GM18520 (cell line): ENCODE results near the gene FLRT2.

ENCODE experiments used
- ATAC-seq: cut with Tn5 transposase; IDR thresholded peaks from one replicate; pipeline ENCODE4 v1.9.1; 2021; ENCODE audit not compliant: unreplicated experiment

Gene FLRT2

GRCh38 chr14:85564841-85565527, 35.0 kb downstream of the FLRT2 start:
- ATAC-seq = no peak

- ATAC-seq = no peak
These were observed 35.9 kb downstream of the FLRT2 start for GRCh38 chr14:85565862-85566296.

- no peak for ATAC-seq
These were observed 36.7 kb downstream of the FLRT2 start for GRCh38 chr14:85566603-85567002.

- no peak for ATAC-seq
These were observed 42.1 kb downstream of the FLRT2 start for GRCh38 chr14:85572011-85572410.

- ATAC-seq = no peak
These were observed 42.9 kb downstream of the FLRT2 start for GRCh38 chr14:85572845-85573244.

GRCh38 chr14:85573406-85573805, 43.5 kb downstream of the FLRT2 start:
- no peak for ATAC-seq

GRCh38 chr14:85574853-85575616, 45.1 kb downstream of the FLRT2 start:
- no peak for ATAC-seq

GRCh38 chr14:85575617-85575898, 45.6 kb downstream of the FLRT2 start:
- no peak for ATAC-seq

GRCh38 chr14:85576218-85576617, 46.3 kb downstream of the FLRT2 start:
- no peak for ATAC-seq

- no peak for ATAC-seq
These were observed 47.1 kb downstream of the FLRT2 start for GRCh38 chr14:85576848-85577542.

- ATAC-seq = no peak
These were observed 47.7 kb downstream of the FLRT2 start for GRCh38 chr14:85577543-85578114.

GRCh38 chr14:85578357-85578756, 48.4 kb downstream of the FLRT2 start:
- no peak for ATAC-seq

GRCh38 chr14:85578930-85579329, 49.0 kb downstream of the FLRT2 start:
- ATAC-seq = no peak

GRCh38 chr14:85579942-85580341, 50.0 kb downstream of the FLRT2 start:
- ATAC-seq = no peak

GRCh38 chr14:85580536-85581140, 50.7 kb downstream of the FLRT2 start:
- ATAC-seq = no peak

GRCh38 chr14:85581691-85582090, 51.7 kb downstream of the FLRT2 start:
- no peak for ATAC-seq

GRCh38 chr14:85583380-85583779, 53.4 kb downstream of the FLRT2 start:
- no peak for ATAC-seq

GRCh38 chr14:85584481-85584880, 54.5 kb downstream of the FLRT2 start:
- no peak for ATAC-seq

GRCh38 chr14:85587151-85587711, 57.3 kb downstream of the FLRT2 start:
- no peak for ATAC-seq

GRCh38 chr14:85590784-85591183, 60.8 kb downstream of the FLRT2 start:
- ATAC-seq = no peak

GRCh38 chr14:85594217-85594616, 64.3 kb downstream of the FLRT2 start:
- no peak for ATAC-seq
